Stimulated activated CD8-positive, alpha-beta memory T cell treated with anti-CD3 and anti-CD28 coated beads, Interleukin-4, amount 100 ng/mL, for 4 hours (primary cell): ENCODE results near the gene MOB2.
"Not testable (repeated sequence)": the region's sequence is repeated elsewhere in the genome, so short reads cannot be mapped to it uniquely, and the experiment has no call there.

Experiments
- DNase-seq, 2 donors: peaks; one replicate each; pipeline ENCODE4 v3.0.0-alpha.2; 2020; ENCODE audit warnings: low read depth in 2 of 2, low spot score in 1 of 2

MOB2 gene

GRCh38 chr11:1444823-1445422, 41.7 kb downstream of the MOB2 start:
- no peak for DNase-seq

GRCh38 chr11:1444321-1444720, 42.3 kb downstream of the MOB2 start:
- no peak for DNase-seq

GRCh38 chr11:1443737-1444136, 42.8 kb downstream of the MOB2 start:
- DNase-seq, result no peak

- no peak for DNase-seq
These were observed 43.7 kb downstream of the MOB2 start for GRCh38 chr11:1442807-1443366.

- no peak for DNase-seq
These were observed 44.4 kb downstream of the MOB2 start for GRCh38 chr11:1442163-1442562.

- DNase-seq, result no peak
These were observed 46.1 kb downstream of the MOB2 start for GRCh38 chr11:1440496-1440895.

GRCh38 chr11:1440066-1440465, 46.5 kb downstream of the MOB2 start:
- no peak for DNase-seq

- no peak for DNase-seq
These were observed 47.2 kb downstream of the MOB2 start for GRCh38 chr11:1439341-1439740.

- DNase-seq, result no peak
These were observed 47.6 kb downstream of the MOB2 start for GRCh38 chr11:1438967-1439330.

- no peak for DNase-seq
These were observed 48.2 kb downstream of the MOB2 start for GRCh38 chr11:1438261-1438966.

- no peak for DNase-seq
These were observed 49.1 kb downstream of the MOB2 start for GRCh38 chr11:1437500-1437899.

- no peak for DNase-seq
These were observed 50.0 kb downstream of the MOB2 start for GRCh38 chr11:1436468-1437039.

GRCh38 chr11:1435820-1436467, 50.6 kb downstream of the MOB2 start:
- DNase-seq, result no peak

GRCh38 chr11:1435479-1435819, 51.1 kb downstream of the MOB2 start:
- not testable (repeated sequence) for DNase-seq

GRCh38 chr11:1433977-1434640, 52.5 kb downstream of the MOB2 start:
- DNase-seq, result no peak

GRCh38 chr11:1433568-1433967, 53.0 kb downstream of the MOB2 start:
- no peak for DNase-seq

GRCh38 chr11:1428762-1429316, 57.7 kb downstream of the MOB2 start:
- no peak for DNase-seq

GRCh38 chr11:1425439-1425838, 61.1 kb downstream of the MOB2 start:
- DNase-seq, result no peak

GRCh38 chr11:1425006-1425405, 61.6 kb downstream of the MOB2 start:
- DNase-seq, result no peak

- not testable (repeated sequence) for DNase-seq
These were observed 63.2 kb downstream of the MOB2 start for GRCh38 chr11:1423406-1423805.

- no peak for DNase-seq
These were observed 63.6 kb downstream of the MOB2 start for GRCh38 chr11:1422981-1423380.
